ENCODE data around the gene TCERG1L.
"Not testable (repeated sequence)": the region's sequence is repeated elsewhere in the genome, so short reads cannot be mapped to it uniquely, and the experiment has no call there.

The TCERG1L gene

GRCh38 chr10:131239450-131239849 is 72.1 kb downstream of the TCERG1L start:
- Histone ChIP-seq H3K9ac (no peak overlapping the region), H3K4me3 (IDR thresholded peaks at IDR 0.05; ENCODE audit: insufficient read depth, low read depth, low read length) (no peak overlapping the region), H3K36me3 (ENCODE audit: insufficient read depth) (no peaks in the 10 kb centered on the region), H3K27me3 (ENCODE audit: insufficient read depth, low read depth) (no peaks in the 10 kb centered on the region), H4K20me1 (ENCODE audit: insufficient read depth) (no peaks in the 10 kb centered on the region), H2AFZ (ENCODE audit: low read depth) (no peak overlapping the region), H3K79me2 (ENCODE audit: insufficient read depth, low read depth) (no peaks in the 10 kb centered on the region), H3K27ac (no peak overlapping the region), H3K4me2 (no peak overlapping the region), H3K4me1 (ENCODE audit: low read depth, poor library complexity, severe bottlenecking) (no peaks in the 10 kb centered on the region)
- TF ChIP-seq, protein P1, sequence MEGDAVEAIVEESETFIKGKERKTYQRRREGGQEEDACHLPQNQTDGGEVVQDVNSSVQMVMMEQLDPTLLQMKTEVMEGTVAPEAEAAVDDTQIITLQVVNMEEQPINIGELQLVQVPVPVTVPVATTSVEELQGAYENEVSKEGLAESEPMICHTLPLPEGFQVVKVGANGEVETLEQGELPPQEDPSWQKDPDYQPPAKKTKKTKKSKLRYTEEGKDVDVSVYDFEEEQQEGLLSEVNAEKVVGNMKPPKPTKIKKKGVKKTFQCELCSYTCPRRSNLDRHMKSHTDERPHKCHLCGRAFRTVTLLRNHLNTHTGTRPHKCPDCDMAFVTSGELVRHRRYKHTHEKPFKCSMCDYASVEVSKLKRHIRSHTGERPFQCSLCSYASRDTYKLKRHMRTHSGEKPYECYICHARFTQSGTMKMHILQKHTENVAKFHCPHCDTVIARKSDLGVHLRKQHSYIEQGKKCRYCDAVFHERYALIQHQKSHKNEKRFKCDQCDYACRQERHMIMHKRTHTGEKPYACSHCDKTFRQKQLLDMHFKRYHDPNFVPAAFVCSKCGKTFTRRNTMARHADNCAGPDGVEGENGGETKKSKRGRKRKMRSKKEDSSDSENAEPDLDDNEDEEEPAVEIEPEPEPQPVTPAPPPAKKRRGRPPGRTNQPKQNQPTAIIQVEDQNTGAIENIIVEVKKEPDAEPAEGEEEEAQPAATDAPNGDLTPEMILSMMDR (conservative IDR thresholded peaks at IDR 0.05; ENCODE audit: low read depth, low read length) = no peak

DNA sequence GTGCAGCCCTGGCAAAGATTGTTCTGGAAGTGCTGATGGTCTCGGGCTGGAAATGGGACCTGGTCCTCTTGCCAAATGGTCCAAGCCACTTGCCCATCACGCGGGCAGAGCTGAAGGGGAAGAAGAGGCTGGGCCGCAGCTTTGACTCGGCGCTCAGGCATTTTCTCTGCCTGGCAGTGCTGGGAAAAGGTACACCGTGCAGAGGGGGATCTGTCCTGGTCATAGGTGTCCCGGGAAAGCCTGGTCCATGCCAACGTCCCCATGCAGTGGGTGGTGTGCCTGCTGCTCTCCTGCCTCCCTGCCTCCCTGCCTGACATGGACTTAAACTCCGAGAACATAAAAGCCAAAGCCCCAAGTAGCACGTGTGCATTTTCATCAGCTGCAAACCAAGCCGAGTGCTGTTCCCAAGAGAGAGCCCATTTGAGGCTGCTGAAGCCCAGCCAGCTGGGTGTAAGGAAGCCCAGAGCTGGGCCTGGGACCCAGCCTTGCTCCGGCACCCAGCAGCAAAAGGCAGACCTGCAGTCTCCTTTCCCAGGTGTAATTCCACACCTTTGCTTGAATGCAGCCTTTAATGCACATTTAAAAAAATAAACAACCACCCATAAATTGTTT is 72.7 kb downstream of the TCERG1L start:
- no peak overlapping the region for H3K4me2 ChIP-seq
- H4K20me1 ChIP-seq (ENCODE audit: insufficient read depth) = no peaks in the 10 kb centered on the region

GRCh38 chr10:131237991-131238651 is 73.4 kb downstream of the TCERG1L start:
- TF ChIP-seq, protein P1 (conservative IDR thresholded peaks at IDR 0.05; ENCODE audit: low read depth, low read length) = no peak
- no peaks in the 10 kb centered on the region for H3K27me3 ChIP-seq (ENCODE audit: insufficient read depth, low read depth)
- H3K79me2 ChIP-seq (ENCODE audit: insufficient read depth, low read depth) = no peaks in the 10 kb centered on the region
- no peaks in the 10 kb centered on the region for H3K4me1 ChIP-seq (ENCODE audit: low read depth, poor library complexity, severe bottlenecking)
- no peaks in the 10 kb centered on the region for H3K36me3 ChIP-seq (ENCODE audit: insufficient read depth)
- H4K20me1 ChIP-seq (ENCODE audit: insufficient read depth) = no peaks in the 10 kb centered on the region
- H3K4me3 ChIP-seq (IDR thresholded peaks at IDR 0.05; ENCODE audit: insufficient read depth, low read depth, low read length) = no peak overlapping the region
- no peak overlapping the region for H2AFZ ChIP-seq (ENCODE audit: low read depth)
- no peak overlapping the region for H3K9ac ChIP-seq
- no peak overlapping the region for H3K4me2 ChIP-seq
- H3K27ac ChIP-seq = no peak overlapping the region

More for the DNA sequence above, 72.7 kb downstream of the TCERG1L start:
- no peaks in the 10 kb centered on the region for H3K79me2 ChIP-seq (ENCODE audit: insufficient read depth, low read depth)
- TF ChIP-seq, protein P1 (conservative IDR thresholded peaks at IDR 0.05; ENCODE audit: low read depth, low read length) = no peak
- H3K27me3 ChIP-seq (ENCODE audit: insufficient read depth, low read depth) = no peaks in the 10 kb centered on the region
- H2AFZ ChIP-seq (ENCODE audit: low read depth) = no peak overlapping the region
- no peak overlapping the region for H3K27ac ChIP-seq
- H3K9ac ChIP-seq = no peak overlapping the region
- H3K4me3 ChIP-seq (IDR thresholded peaks at IDR 0.05; ENCODE audit: insufficient read depth, low read depth, low read length) = no peak overlapping the region
- no peaks in the 10 kb centered on the region for H3K36me3 ChIP-seq (ENCODE audit: insufficient read depth)
- no peaks in the 10 kb centered on the region for H3K4me1 ChIP-seq (ENCODE audit: low read depth, poor library complexity, severe bottlenecking)

DNA sequence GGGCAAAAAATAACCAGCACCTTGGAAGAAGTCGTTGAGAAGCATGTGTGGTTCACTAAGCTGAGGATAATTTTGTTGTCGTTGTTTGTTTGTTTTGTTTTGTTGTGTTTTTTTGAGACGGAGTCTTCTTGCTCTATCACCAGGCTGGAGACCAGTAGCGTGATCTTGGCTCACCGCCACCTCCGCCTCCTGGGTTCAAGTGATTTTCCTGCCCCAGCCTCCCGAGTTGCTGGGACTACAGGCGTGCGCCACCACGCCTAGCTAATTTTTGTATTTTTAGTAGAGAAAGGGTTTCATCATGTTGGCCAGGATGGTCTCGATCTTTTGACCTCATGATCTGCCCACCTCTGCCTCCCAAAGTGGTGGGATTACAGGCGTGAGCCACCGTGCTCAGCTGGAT is 76.9 kb downstream of the TCERG1L start:
- H3K36me3 ChIP-seq (ENCODE audit: insufficient read depth); H3K79me2 ChIP-seq (ENCODE audit: insufficient read depth, low read depth); H3K4me2 ChIP-seq; H4K20me1 ChIP-seq (ENCODE audit: insufficient read depth); H3K27ac ChIP-seq; H3K9ac ChIP-seq; H3K4me1 ChIP-seq (ENCODE audit: low read depth, poor library complexity, severe bottlenecking); H3K4me3 ChIP-seq (IDR thresholded peaks at IDR 0.05; ENCODE audit: insufficient read depth, low read depth, low read length); H3K27me3 ChIP-seq (ENCODE audit: insufficient read depth, low read depth); H2AFZ ChIP-seq (ENCODE audit: low read depth): not testable (repeated sequence)

DNA sequence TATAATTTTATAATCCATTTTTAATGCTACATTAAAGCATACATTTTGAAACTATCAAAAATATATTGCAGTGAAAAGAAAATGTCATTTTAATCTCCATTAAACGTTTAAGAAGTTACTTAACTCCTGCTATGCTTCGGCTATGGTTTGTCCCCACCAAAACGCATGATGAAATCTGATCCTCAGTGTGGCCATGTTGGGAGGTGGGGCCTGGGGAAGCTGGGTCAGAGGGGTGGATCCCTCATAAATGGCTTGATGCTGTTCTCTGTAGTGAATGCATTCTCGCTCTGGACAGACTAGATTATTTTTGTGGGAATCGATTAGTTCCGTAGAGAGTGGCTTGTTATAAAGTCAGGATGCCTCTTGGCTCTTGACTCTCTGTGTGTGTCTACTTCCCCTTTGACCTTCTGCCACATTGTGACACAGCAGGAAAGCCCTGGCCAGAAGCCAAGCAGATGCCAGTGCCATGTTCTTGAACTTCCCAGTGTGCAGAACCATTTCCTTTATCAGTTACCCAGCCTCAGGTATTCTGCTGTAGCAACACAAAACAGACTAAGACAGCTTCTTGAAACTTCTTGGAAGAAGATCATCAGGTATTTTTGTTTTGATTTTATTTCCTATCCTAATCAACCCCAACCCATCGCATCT is 77.8 kb downstream of the TCERG1L start:
- no peaks in the 10 kb centered on the region for H3K27me3 ChIP-seq (ENCODE audit: insufficient read depth, low read depth)

More for the DNA sequence above, 77.8 kb downstream of the TCERG1L start:
- H2AFZ ChIP-seq (ENCODE audit: low read depth) = no peak overlapping the region
- H3K4me1 ChIP-seq (ENCODE audit: low read depth, poor library complexity, severe bottlenecking) = no peaks in the 10 kb centered on the region
- H4K20me1 ChIP-seq (ENCODE audit: insufficient read depth) = no peaks in the 10 kb centered on the region
- no peak overlapping the region for H3K27ac ChIP-seq
- TF ChIP-seq, protein P1 (conservative IDR thresholded peaks at IDR 0.05; ENCODE audit: low read depth, low read length) = no peak
- no peak overlapping the region for H3K4me3 ChIP-seq (IDR thresholded peaks at IDR 0.05; ENCODE audit: insufficient read depth, low read depth, low read length)
- H3K9ac ChIP-seq = no peak overlapping the region
- no peaks in the 10 kb centered on the region for H3K36me3 ChIP-seq (ENCODE audit: insufficient read depth)
- no peaks in the 10 kb centered on the region for H3K79me2 ChIP-seq (ENCODE audit: insufficient read depth, low read depth)
- H3K4me2 ChIP-seq = no peak overlapping the region

Data from KMS-11 (cell line).